ENCODE results near the gene BMAL1.

BMAL1 gene

DNA sequence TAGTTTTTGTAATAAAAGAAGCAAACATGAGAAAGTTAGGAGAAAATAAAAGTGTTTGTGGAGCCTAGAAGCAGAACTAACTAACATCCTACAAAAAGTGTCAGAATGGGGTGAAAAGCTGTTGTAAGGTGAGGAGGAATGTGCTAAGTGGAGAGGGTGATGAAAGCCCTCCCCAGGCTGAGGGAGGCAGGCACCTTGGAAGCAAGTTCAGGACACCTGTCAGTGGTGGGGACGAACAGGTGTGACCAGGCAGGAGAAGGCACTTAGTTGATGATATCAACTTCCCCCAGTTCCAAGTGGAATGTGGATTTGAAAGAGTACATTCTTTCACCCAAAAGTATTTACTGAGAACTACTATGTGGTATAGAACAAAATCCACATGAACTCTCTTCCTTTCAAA is 18.7 kb upstream of the BMAL1 start:
- TF ChIP-seq ZNF565 (CRISPR knock-in tag; conservative IDR thresholded peaks at IDR 0.05; ENCODE audit: low read depth): no peak
- no peak for TF ChIP-seq GLIS3 (CRISPR knock-in tag; IDR thresholded peaks at IDR 0.05)
- TF ChIP-seq, protein P1, sequence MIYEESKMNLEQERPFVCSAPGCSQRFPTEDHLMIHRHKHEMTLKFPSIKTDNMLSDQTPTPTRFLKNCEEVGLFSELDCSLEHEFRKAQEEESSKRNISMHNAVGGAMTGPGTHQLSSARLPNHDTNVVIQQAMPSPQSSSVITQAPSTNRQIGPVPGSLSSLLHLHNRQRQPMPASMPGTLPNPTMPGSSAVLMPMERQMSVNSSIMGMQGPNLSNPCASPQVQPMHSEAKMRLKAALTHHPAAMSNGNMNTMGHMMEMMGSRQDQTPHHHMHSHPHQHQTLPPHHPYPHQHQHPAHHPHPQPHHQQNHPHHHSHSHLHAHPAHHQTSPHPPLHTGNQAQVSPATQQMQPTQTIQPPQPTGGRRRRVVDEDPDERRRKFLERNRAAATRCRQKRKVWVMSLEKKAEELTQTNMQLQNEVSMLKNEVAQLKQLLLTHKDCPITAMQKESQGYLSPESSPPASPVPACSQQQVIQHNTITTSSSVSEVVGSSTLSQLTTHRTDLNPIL (CRISPR knock-in tag; IDR thresholded peaks at IDR 0.05; ENCODE audit: low read depth): no peak
- TF ChIP-seq TCF4 (CRISPR knock-in tag; IDR thresholded peaks at IDR 0.05; ENCODE audit: borderline replicate concordance): no peak
- no peak for TF ChIP-seq ESRRG (CRISPR knock-in tag; IDR thresholded peaks at IDR 0.05)
- no peak for TF ChIP-seq ZC3H10 (CRISPR knock-in tag; IDR thresholded peaks at IDR 0.05)
- no peak for TF ChIP-seq ZNF70 (CRISPR knock-in tag; IDR thresholded peaks at IDR 0.05)
- TF ChIP-seq, protein P2, sequence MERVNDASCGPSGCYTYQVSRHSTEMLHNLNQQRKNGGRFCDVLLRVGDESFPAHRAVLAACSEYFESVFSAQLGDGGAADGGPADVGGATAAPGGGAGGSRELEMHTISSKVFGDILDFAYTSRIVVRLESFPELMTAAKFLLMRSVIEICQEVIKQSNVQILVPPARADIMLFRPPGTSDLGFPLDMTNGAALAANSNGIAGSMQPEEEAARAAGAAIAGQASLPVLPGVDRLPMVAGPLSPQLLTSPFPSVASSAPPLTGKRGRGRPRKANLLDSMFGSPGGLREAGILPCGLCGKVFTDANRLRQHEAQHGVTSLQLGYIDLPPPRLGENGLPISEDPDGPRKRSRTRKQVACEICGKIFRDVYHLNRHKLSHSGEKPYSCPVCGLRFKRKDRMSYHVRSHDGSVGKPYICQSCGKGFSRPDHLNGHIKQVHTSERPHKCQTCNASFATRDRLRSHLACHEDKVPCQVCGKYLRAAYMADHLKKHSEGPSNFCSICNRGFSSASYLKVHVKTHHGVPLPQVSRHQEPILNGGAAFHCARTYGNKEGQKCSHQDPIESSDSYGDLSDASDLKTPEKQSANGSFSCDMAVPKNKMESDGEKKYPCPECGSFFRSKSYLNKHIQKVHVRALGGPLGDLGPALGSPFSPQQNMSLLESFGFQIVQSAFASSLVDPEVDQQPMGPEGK (CRISPR knock-in tag; IDR thresholded peaks at IDR 0.05; ENCODE audit: borderline replicate concordance): no peak
- no peak for TF ChIP-seq RARB (CRISPR knock-in tag; IDR thresholded peaks at IDR 0.05)
- TF ChIP-seq ZFP3 (CRISPR knock-in tag; IDR thresholded peaks at IDR 0.05): no peak
- TF ChIP-seq, protein P3, sequence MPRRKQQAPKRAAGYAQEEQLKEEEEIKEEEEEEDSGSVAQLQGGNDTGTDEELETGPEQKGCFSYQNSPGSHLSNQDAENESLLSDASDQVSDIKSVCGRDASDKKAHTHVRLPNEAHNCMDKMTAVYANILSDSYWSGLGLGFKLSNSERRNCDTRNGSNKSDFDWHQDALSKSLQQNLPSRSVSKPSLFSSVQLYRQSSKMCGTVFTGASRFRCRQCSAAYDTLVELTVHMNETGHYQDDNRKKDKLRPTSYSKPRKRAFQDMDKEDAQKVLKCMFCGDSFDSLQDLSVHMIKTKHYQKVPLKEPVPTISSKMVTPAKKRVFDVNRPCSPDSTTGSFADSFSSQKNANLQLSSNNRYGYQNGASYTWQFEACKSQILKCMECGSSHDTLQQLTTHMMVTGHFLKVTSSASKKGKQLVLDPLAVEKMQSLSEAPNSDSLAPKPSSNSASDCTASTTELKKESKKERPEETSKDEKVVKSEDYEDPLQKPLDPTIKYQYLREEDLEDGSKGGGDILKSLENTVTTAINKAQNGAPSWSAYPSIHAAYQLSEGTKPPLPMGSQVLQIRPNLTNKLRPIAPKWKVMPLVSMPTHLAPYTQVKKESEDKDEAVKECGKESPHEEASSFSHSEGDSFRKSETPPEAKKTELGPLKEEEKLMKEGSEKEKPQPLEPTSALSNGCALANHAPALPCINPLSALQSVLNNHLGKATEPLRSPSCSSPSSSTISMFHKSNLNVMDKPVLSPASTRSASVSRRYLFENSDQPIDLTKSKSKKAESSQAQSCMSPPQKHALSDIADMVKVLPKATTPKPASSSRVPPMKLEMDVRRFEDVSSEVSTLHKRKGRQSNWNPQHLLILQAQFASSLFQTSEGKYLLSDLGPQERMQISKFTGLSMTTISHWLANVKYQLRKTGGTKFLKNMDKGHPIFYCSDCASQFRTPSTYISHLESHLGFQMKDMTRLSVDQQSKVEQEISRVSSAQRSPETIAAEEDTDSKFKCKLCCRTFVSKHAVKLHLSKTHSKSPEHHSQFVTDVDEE (CRISPR knock-in tag; IDR thresholded peaks at IDR 0.05): no peak
- TF ChIP-seq BACH2 (CRISPR knock-in tag; IDR thresholded peaks at IDR 0.05; ENCODE audit: borderline replicate concordance): no peak
- no peak for TF ChIP-seq OSR1 (CRISPR knock-in tag; IDR thresholded peaks at IDR 0.05)
- TF ChIP-seq, protein P4, sequence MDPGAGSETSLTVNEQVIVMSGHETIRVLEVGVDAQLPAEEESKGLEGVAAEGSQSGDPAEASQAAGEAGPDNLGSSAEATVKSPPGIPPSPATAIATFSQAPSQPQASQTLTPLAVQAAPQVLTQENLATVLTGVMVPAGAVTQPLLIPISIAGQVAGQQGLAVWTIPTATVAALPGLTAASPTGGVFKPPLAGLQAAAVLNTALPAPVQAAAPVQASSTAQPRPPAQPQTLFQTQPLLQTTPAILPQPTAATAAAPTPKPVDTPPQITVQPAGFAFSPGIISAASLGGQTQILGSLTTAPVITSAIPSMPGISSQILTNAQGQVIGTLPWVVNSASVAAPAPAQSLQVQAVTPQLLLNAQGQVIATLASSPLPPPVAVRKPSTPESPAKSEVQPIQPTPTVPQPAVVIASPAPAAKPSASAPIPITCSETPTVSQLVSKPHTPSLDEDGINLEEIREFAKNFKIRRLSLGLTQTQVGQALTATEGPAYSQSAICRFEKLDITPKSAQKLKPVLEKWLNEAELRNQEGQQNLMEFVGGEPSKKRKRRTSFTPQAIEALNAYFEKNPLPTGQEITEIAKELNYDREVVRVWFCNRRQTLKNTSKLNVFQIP (CRISPR knock-in tag; IDR thresholded peaks at IDR 0.05; ENCODE audit: borderline replicate concordance, low read depth): no peak
- TF ChIP-seq, protein P5, sequence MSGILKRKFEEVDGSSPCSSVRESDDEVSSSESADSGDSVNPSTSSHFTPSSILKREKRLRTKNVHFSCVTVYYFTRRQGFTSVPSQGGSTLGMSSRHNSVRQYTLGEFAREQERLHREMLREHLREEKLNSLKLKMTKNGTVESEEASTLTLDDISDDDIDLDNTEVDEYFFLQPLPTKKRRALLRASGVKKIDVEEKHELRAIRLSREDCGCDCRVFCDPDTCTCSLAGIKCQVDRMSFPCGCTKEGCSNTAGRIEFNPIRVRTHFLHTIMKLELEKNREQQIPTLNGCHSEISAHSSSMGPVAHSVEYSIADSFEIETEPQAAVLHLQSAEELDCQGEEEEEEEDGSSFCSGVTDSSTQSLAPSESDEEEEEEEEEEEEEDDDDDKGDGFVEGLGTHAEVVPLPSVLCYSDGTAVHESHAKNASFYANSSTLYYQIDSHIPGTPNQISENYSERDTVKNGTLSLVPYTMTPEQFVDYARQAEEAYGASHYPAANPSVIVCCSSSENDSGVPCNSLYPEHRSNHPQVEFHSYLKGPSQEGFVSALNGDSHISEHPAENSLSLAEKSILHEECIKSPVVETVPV (CRISPR knock-in tag; IDR thresholded peaks at IDR 0.05): no peak
- no peak for TF ChIP-seq PPARA (CRISPR knock-in tag; IDR thresholded peaks at IDR 0.05; ENCODE audit: borderline replicate concordance)
- TF ChIP-seq ARNTL (CRISPR knock-in tag; IDR thresholded peaks at IDR 0.05; ENCODE audit: borderline replicate concordance, low read depth): no peak
- no peak for TF ChIP-seq ZFP30 (CRISPR knock-in tag; IDR thresholded peaks at IDR 0.05)
- ATAC-seq: no peak

DNA sequence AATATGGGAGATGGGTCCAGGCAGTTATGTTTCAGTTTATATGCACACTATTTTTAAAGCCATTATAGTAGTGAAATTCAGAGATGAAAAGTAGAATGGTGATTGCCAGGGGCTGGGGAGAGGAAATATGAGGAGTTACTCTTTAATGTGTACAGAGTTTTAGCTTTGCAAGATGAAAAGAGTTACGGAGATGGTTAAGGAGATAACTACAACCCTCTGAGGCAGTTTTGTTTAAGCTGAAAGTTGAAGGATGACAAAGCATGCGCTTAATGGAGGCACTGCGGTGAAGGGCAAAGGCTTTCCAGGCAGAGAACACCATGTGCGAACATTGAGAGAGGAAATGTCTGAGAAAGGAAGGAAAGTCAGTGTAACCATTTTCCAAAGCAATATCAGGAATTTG is 18.2 kb upstream of the BMAL1 start:
- no peak for ATAC-seq
- TF ChIP-seq SNAI2 (CRISPR knock-in tag; IDR thresholded peaks at IDR 0.05): no peak
- TF ChIP-seq TCF4 (CRISPR knock-in tag; IDR thresholded peaks at IDR 0.05; ENCODE audit: borderline replicate concordance): no peak
- no peak for TF ChIP-seq CSDC2 (CRISPR knock-in tag; IDR thresholded peaks at IDR 0.05)
- TF ChIP-seq, protein P2 (CRISPR knock-in tag; IDR thresholded peaks at IDR 0.05; ENCODE audit: borderline replicate concordance): no peak
- no peak for TF ChIP-seq GLIS3 (CRISPR knock-in tag; IDR thresholded peaks at IDR 0.05)
- TF ChIP-seq OSR1 (CRISPR knock-in tag; IDR thresholded peaks at IDR 0.05): no peak
- no peak for TF ChIP-seq PPARA (CRISPR knock-in tag; IDR thresholded peaks at IDR 0.05; ENCODE audit: borderline replicate concordance)
- TF ChIP-seq, protein P5 (CRISPR knock-in tag; IDR thresholded peaks at IDR 0.05): no peak
- TF ChIP-seq, protein P4 (CRISPR knock-in tag; IDR thresholded peaks at IDR 0.05; ENCODE audit: borderline replicate concordance, low read depth): no peak
- no peak for TF ChIP-seq ISL1 (CRISPR knock-in tag; IDR thresholded peaks at IDR 0.05)
- TF ChIP-seq RARB (CRISPR knock-in tag; IDR thresholded peaks at IDR 0.05): no peak
- TF ChIP-seq ARNTL (CRISPR knock-in tag; IDR thresholded peaks at IDR 0.05; ENCODE audit: borderline replicate concordance, low read depth): no peak
